ENCODE results near the gene CTDSPL.
A peak's percentile ranks its signal among the peaks of the same experiment; 100 is the strongest.
"Not testable (repeated sequence)": the region's sequence is repeated elsewhere in the genome, so short reads cannot be mapped to it uniquely, and the experiment has no call there.

CTDSPL gene

DNA sequence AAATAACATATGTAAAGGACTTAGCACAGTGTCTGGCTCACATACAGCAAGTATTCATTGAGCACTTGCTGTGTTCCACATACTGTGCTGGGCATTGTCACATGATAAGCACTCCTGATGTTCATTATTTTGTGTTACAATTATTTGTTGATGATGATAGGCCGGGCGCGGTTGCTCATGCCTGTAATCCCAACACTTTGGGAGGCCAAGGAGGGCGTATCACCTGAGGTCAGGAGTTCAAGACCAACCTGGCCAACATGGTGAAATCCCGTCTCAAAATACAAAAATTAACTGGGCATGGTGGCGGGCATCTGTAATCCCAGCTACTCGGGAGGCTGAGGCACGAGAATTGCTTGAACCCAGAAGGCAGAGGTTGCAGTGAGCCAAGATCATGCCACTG, 110.4 kb downstream of the CTDSPL start:
- DNase-seq, result not testable (repeated sequence)

GRCh38 chr3:37973246-37974054, 111.8 kb downstream of the CTDSPL start:
- no peak for DNase-seq

GRCh38 chr3:37974121-37975083, 112.7 kb downstream of the CTDSPL start:
- DNase-seq, result peak; percentile 37 to 76 (median 54)

GRCh38 chr3:37979541-37980461, 118.1 kb downstream of the CTDSPL start:
- no peak for DNase-seq

DNA sequence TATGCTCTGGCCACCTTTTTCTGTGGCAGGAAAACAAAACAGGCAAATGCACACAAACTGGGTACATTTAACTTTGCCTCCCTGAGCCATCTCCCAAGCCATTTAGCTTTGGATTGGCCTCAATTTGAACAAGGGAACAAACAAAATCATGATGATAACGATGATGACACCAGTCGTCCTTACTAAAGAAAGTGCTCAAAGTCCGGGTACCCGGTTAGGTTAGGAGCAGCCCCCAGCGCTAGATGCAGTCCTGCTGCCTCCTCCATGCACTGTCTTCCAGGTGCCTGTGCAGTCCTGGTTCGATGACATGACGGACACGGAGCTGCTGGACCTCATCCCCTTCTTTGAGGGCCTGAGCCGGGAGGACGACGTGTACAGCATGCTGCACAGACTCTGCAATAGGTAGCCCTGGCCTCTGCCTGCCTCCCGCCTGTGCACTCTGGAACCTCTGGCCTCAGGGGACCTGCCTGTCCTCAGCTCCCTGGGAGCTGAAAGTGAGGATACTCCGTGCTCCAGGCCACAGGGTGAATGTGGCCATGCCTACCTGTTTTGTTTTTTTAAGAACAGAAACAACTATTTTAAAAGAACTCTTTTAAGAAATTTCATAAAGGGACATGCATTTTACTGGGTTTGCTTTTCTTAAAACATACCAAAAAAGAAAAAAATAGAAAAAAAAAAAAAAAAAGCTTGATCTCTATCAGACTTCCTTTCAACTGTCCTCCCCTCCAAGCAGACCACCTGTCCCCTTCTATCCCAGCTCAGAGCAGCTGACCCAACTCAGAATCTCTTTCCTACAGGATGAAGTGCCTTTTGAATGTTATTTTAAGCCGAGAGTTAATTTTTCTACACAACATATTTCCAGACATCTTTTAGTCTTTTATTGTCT, 119.0 kb downstream of the CTDSPL start:
- no peak for DNase-seq

DNA sequence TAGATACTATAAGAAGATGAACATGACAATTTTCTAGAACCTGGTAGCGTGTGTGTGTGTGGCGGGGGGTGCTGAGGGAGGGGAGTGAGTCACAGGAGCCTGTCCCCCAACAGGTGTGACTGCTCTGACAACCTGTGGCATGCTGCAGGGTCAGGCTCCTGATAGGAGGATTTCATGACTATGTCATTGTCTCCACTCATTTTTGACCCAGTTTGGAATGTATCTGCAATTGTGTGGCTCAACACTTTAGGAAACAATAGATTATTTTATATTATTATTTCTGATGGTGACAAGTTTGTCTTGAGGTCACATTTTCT, 119.6 kb downstream of the CTDSPL start:
- no peak for DNase-seq

- DNase-seq, result no peak
These were observed 120.7 kb downstream of the CTDSPL start for GRCh38 chr3:37982331-37982730.

DNA sequence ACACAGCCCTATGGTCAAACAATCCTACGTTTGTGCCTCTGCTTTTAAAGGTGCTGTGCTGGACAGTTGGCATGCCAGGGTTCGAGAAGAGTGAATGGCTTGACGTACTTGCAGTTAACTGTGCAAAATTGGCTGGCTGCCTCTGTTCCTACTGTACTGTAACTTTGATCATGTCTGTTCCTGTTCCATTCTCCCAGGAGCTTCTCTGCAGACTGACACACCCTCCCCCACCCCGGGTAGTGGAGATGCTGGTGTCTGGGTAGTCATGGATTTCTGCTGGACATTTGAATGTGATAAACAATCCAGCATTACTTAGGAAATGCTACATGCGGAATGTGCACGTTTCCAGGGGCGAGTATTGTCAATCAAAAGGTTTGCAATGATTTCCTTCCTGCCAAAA, 122.4 kb downstream of the CTDSPL start:
- no peak for DNase-seq

GRCh38 chr3:37984596-37984995, 122.9 kb downstream of the CTDSPL start:
- no peak for DNase-seq

DNA sequence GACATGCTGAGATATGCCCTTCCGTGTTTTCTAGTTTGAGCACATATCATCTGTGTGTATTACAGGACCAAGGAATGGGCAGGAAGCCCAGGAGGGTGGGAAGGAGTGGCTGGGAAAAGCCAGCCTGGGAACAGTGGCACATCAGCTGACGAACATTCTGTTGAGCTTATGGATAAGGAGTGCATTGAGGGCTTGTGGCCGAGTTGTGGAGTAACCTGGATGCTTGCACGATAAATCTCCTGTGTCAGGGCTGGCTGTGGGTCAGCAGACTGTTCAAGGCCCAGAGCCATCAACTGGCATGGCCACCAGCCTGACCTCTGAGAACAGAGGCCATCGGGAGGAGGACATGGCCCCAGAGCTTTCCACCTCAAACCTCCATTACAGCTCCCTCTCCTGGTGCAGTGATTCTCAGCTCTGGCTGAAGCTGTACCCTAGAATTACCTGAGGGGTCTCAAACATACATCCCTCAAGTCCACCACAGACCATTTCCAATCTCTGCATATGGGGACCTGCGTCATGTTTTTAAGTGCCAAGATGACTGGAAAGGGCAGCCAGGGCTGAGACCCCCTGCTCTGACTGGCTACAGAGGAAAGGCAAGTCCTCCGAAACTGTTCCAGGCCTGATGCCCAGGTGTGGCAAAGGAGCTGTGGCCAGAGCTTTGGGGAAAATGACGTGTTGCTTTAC, 124.1 kb downstream of the CTDSPL start:
- no peak for DNase-seq

DNA sequence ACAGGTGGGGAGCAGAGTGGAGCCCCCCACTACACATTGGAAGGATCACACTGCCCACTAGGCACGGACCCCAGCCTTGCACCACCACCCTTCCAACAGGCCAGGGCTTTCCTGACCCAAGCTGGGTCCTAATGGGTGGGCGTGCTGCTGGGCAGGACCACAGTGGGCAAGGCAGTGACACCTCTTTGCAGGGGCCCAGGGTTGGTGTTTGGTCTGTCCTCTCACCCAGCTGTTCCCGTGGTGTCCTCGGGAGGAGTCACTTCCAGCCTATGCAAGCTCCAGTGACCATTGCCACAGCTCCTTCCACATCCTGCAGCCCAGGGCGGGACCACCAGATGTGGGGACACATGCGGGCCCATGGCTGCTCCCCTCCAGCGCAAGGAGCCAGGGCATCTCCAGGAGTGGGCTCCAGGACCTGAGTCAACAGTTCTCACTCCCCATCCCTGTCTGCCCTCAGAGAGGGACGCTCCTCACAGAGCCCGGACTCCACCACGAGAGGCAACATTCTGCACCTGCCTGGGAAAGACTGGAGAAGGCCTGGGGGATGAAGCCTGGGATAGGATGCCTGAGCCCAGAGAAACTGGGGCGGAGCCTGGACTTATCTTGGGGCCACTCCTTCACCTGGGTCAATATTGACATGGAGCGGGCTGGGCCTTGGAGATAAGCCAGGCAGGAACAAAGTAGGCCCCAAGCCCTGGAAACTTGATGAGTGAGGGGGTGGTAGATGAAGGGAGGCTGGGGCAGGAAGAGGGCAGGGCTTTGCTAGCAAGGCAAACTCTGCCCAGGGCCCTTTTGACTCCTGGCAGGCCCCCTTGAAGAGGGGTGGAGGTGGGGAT, 125.0 kb downstream of the CTDSPL start:
- DNase-seq, result no peak

DNA sequence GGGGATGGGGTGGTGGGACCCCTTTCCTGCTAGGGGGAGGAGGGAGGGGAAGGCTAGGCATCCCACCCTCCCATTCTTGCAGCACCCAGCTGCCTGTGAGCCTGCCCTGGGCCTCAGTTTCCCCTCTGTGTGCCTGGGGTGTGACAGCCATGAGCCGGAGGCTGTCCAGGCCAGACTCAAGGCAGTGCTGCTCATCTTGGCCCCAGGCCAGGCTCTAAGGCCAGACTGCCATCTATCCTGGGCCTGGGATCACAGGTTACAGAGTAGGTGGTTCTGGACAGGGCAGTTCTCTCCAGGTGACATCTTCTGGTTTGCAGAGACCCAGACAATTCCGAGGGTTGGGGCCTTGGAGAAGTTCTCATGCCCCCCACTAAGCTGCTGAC, 125.6 kb downstream of the CTDSPL start:
- no peak for DNase-seq

DNA sequence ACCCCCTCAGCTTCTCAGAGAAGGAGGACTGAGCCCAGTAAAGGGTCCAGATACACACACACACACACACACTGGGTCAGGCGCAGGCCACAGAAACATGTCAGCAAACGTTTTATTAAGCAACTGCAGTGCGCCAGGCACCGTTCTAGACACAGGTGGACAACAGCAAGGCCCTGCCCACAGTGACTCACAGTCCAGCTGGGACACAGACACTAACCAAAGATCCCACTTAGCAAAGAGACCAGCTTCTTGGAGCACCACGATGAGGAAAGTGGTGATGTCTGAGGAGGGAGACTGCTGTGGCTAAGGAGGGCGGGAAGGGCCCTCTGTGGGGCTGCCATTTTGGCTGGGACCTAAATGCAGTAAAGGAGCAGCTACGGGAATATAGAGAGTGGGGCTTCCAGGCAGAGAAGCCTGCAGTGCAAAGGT, 126.1 kb downstream of the CTDSPL start:
- no peak for DNase-seq

DNA sequence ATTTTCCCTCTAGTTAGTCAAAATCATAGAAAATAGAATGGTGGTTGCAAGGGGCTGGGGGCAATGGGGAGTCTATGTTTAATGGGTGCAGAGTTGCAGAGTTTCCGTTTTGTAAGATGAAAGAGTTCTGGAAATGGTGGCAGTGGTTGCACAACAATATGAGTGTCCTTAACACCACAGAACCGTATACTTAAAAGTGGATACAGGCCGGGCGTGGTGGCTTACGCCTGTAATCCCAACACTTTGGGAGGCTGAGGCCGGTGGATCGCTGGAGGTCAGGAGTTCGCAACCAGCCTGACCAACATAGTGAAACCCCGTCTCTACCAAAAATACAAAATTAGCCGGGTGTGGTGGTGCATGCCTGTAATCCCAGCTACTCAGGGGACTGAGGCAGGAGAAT, 126.7 kb downstream of the CTDSPL start:
- not testable (repeated sequence) for DNase-seq

DNA sequence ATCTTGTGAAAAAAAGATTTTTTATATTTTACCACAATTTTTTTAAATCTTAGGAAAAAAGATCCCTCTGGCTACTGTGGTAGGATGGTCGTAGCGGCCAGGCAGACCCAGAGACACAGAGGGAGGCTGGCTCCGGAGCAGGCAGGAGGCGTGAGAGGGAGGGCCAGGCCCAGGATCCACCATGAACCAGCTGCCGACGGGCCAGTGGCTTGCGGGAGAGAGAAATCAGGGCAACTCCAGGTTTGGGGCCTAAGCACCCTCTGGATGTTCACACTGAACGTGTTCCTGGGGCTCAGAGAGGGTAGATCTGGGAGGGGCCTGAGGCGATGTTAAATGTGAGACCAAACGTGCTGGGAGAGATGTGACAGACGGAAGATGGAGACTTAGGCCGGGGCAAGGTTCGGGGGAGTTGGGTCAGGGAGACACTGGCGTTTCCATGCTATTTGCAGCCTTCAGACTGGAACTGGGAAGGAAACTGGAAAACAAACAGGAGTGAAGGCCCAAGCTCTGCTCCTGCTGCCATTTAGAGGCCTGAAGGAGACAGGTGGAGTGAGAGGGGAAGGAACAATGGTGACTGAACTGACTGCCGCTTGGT, 127.3 kb downstream of the CTDSPL start:
- no peak for DNase-seq

- DNase-seq, result no peak
These were observed 128.3 kb downstream of the CTDSPL start for GRCh38 chr3:37989821-37990480.

DNA sequence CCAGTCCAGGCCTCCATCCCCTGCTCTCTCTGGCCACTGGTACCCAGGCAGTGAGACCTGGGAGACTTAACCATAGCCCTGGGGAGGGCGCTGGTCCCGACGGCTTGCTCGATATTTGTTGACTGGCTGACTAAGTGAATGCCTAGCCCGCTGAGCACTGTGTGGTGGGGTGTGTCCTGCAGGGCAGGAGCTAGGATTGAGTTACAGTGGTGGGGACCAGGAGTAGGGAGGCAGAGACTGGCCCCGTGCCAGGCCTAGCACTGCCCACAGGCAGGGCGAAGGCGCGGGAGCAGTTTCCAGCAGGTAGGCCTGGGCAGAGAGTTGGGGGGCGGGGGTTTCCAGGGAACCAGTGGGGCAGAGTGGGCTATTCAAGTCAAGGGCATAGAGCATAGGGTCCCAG, 128.8 kb downstream of the CTDSPL start, which contains the start of gene VILL:
TSS of gene VILL (plus strand) at position 260 of the 400 bp plus-strand sequence. CDS start 2,887 bp downstream, outside the sequence.
- DNase-seq, result no peak

- no peak for DNase-seq
These were observed 129.4 kb downstream of the CTDSPL start for GRCh38 chr3:37991109-37991508.

GRCh38 chr3:37991823-37992222, 130.1 kb downstream of the CTDSPL start:
- DNase-seq, result no peak
